ENCODE measurements around the gene CAPN7. TPM values are rescaled to one million over a fixed set of nuclear protein-coding genes. Genes with fewer than 3 reads are reported as not detected.

The CAPN7 gene
- total RNA-seq, 1 experiment from 2014 or later: 27.7 TPM

- intact Hi-C loops (cut with micrococcal nuclease): loop anchor here (10.0 kb wide), 2 partner anchors 283 to 977 kb away; no protein-coding TSS in a partner anchor
- no peaks in the 10 kb centered on the region for H3K27me3 ChIP-seq (ENCODE audit: insufficient read depth, low read length)
- no peak for DNase-seq (ENCODE audit: low read depth, low spot score)
- no peak for ATAC-seq
- POLR2A ChIA-PET: no interaction called here
- peak overlapping the region; percentile 86; the same call in 1 of the 2 replicates for H3K4me2 ChIP-seq (ENCODE audit: low read length)
- peak overlapping the region in 1 of 2 experiments; percentile 92; a peak in 1 of 4 replicates for H3K4me3 ChIP-seq (replicated peaks in 1 of 2; ENCODE audit: low read depth in 1 of 2, low read length in 2 of 2)
- H3K9me3 ChIP-seq (ENCODE audit: control insufficient read depth in 1 of 2, insufficient read depth in 1 of 2, low read depth in 1 of 2, low read length in 2 of 2): no peaks in the 10 kb centered on the region
- CTCF ChIA-PET: interaction anchor here (1.5 kb wide), 1 partner anchor 60 kb away, joined by 4 read pairs; no protein-coding TSS in a partner anchor
- H3K36me3 ChIP-seq (ENCODE audit: control insufficient read depth in 1 of 2, insufficient read depth in 2 of 2, low read length in 2 of 2): peaks cover 9 to 10% of the 10 kb centered on the region in 2 experiments
- no peaks in the 10 kb centered on the region for H4K20me1 ChIP-seq (ENCODE audit: insufficient read depth)
- peaks cover 6 to 15% of the 10 kb centered on the region in 2 experiments; a peak in 3 of 4 replicates for H3K4me1 ChIP-seq (ENCODE audit: control insufficient read depth in 1 of 2, insufficient read depth in 2 of 2, low read length in 2 of 2)
- no peaks in the 10 kb centered on the region for H3K9me2 ChIP-seq (ENCODE audit: insufficient read depth)
- no TSS peak for BruUV-seq (replicated peaks)
- H2AFZ ChIP-seq (ENCODE audit: low read depth, low read length, poor library complexity, severe bottlenecking): no peak overlapping the region
- H3K79me2 ChIP-seq (ENCODE audit: insufficient read depth, low read length): peaks cover 44% of the 10 kb centered on the region
- TF ChIP-seq MAX (IDR thresholded peaks at IDR 0.05): no peak
- TF ChIP-seq CEBPB (IDR thresholded peaks at IDR 0.05; ENCODE audit: low read depth): no peak
- TF ChIP-seq RAD21 (IDR thresholded peaks at IDR 0.05; ENCODE audit: low read depth): no peak
- TF ChIP-seq ZBTB33 (IDR thresholded peaks at IDR 0.05; ENCODE audit: extremely low read depth, insufficient replicate concordance, low read length): no peak
- no peak for TF ChIP-seq SP1 (IDR thresholded peaks at IDR 0.05; ENCODE audit: low read depth)
- TF ChIP-seq TCF7L2 (IDR thresholded peaks at IDR 0.05; ENCODE audit: borderline replicate concordance, extremely low read depth, insufficient read depth, insufficient read length): no peak
- TF ChIP-seq ATF3 (IDR thresholded peaks at IDR 0.05): no peak
- TF ChIP-seq CBX3 (IDR thresholded peaks at IDR 0.05; ENCODE audit: low read depth): no peak
- no peak for TF ChIP-seq EGR1 (IDR thresholded peaks at IDR 0.05; ENCODE audit: low read depth)
- no peak for TF ChIP-seq POLR2A (IDR thresholded peaks at IDR 0.05; ENCODE audit: borderline replicate concordance, extremely low read depth, insufficient read depth, insufficient read length)
- no peak for TF ChIP-seq REST (IDR thresholded peaks at IDR 0.05; ENCODE audit: low read depth)
- TF ChIP-seq CTCF (IDR thresholded peaks at IDR 0.05 in 2 of 3, conservative IDR thresholded peaks at IDR 0.05 in 1 of 3; ENCODE audit: borderline replicate concordance in 1 of 3, insufficient read depth in 1 of 3, low read depth in 2 of 3, low read length in 2 of 3): no peak
- no peak for TF ChIP-seq EZH2 (IDR thresholded peaks at IDR 0.05)
- TF ChIP-seq EZH2phosphoT487 (IDR thresholded peaks at IDR 0.05; ENCODE audit: borderline replicate concordance): no peak
- H3K9ac ChIP-seq (ENCODE audit: low read length): no peak overlapping the region
- RAD21 ChIA-PET (ENCODE audit: low non-redundant PET in 1 of 2, low total read pairs in 2 of 2, uncharacterized antibody in 2 of 2, unreplicated experiment in 2 of 2): no interaction called here
- no peak overlapping the region for H3K27ac ChIP-seq (ENCODE audit: low read depth, low read length)
These were observed 1.9 kb downstream of the CAPN7 start for GRCh38 chr3:15207836-15208504.
